ENCODE data around the gene TRAM2. TPM values are rescaled to one million over a fixed set of nuclear protein-coding genes. Genes with fewer than 3 reads are reported as not detected.

TRAM2 gene
- total and polyA plus RNA-seq, 2 donors (not counting 3 experiments of a cell fraction or from before 2014, with no cell fraction given): 85.7 to 98.6 TPM

GRCh38 chr6:52605610-52606185 is 28.8 kb upstream of the TRAM2 start:
- Histone ChIP-seq H3K36me3 (ENCODE audit: control insufficient read depth in 2 of 2, extremely low read depth in 1 of 2, insufficient read depth in 2 of 2, low read length in 2 of 2) (no peaks in the 10 kb centered on the region), H4K20me1 (replicated peaks; ENCODE audit: control insufficient read depth, extremely low read depth, insufficient read depth, low read length) (no peaks in the 10 kb centered on the region), H3K4me3 (replicated peaks in 1 of 3; ENCODE audit: insufficient read depth in 1 of 3, low read depth in 1 of 3, low read length in 3 of 3) (no peak overlapping the region), H3K4me1 (ENCODE audit: control insufficient read depth, extremely low read depth, insufficient read depth, low read length) (peaks cover 35% of the 10 kb centered on the region), H3K9me1 (replicated peaks; ENCODE audit: control insufficient read depth, extremely low read depth, insufficient read depth, low read length) (no peaks in the 10 kb centered on the region), H3K9me3 (replicated peaks; ENCODE audit: control insufficient read depth, insufficient read depth, low read length) (no peaks in the 10 kb centered on the region), H3K4me2 (ENCODE audit: insufficient read depth, low read length) (no peak overlapping the region), H3K27me3 (ENCODE audit: control insufficient read depth in 2 of 2, insufficient read depth in 2 of 2, low read length in 2 of 2) (no peaks in the 10 kb centered on the region), H3K9ac (replicated peaks; ENCODE audit: extremely low read depth, insufficient read depth, low read length) (no peak overlapping the region), H3K79me2 (ENCODE audit: control insufficient read depth, insufficient read depth, low read length) (no peaks in the 10 kb centered on the region), H3K27ac (ENCODE audit: insufficient read depth, low read depth, low read length) (no peak overlapping the region), H2AFZ (ENCODE audit: low read depth, low read length) (no peak overlapping the region)
- ChIA-PET CTCF (interaction anchor here (0.7 to 4.9 kb wide), 11 partner anchors 8 to 198 kb away, joined by 3 to 17 read pairs (median 4); partner anchors contain the start of gene TRAM2), POLR2A (no interaction called here)
- no peak for DNase-seq (ENCODE audit: low read depth, low spot score)
- no peak for TF ChIP-seq EZH2 (IDR thresholded peaks at IDR 0.05; ENCODE audit: borderline replicate concordance, low read depth, low read length, severe bottlenecking)
- TF ChIP-seq MYC (IDR thresholded peaks at IDR 0.05; ENCODE audit: low read depth, low read length): no peak
- no peak for TF ChIP-seq GATA2 (IDR thresholded peaks at IDR 0.05; ENCODE audit: insufficient read depth, insufficient read length, low read depth, low read length)
- TF ChIP-seq POLR2A (IDR thresholded peaks at IDR 0.05; ENCODE audit: low read depth, low read length): no peak
- TF ChIP-seq POLR2AphosphoS5 (IDR thresholded peaks at IDR 0.05; ENCODE audit: insufficient read depth, low read depth, low read length): no peak
- no peak for TF ChIP-seq FOS (IDR thresholded peaks at IDR 0.05; ENCODE audit: borderline replicate concordance, insufficient read depth, low read length)
- no peak for TF ChIP-seq JUN (IDR thresholded peaks at IDR 0.05; ENCODE audit: borderline replicate concordance, insufficient read depth, insufficient read length, low read depth)
- FAIRE-seq: no peak
- BruUV-seq (replicated peaks): no TSS peak
- intact Hi-C loops (cut with micrococcal nuclease): no loop called here
- dilution Hi-C loops (cut with MboI; ENCODE audit: extremely low pct_ligation_motif_present, low sequenced_read_pairs): no loop called here

Measured in endothelial cell of umbilical vein (primary cell).